ENCODE data around the gene PAFAH2.
A peak's percentile ranks its signal among the peaks of the same experiment; 100 is the strongest.
"Not testable (repeated sequence)": the region's sequence is repeated elsewhere in the genome, so short reads cannot be mapped to it uniquely, and the experiment has no call there.

PAFAH2 gene

GRCh38 chr1:25933479-25934365 is 64.1 kb downstream of the PAFAH2 start:
- DNase-seq (ENCODE audit: low read depth in 1 of 2, low spot score in 1 of 2) = no peak

GRCh38 chr1:25932811-25933400 is 65.0 kb downstream of the PAFAH2 start:
- not testable (repeated sequence) for DNase-seq (ENCODE audit: low read depth in 1 of 2, low spot score in 1 of 2)

GRCh38 chr1:25932321-25932720 is 65.5 kb downstream of the PAFAH2 start:
- DNase-seq (ENCODE audit: low read depth in 1 of 2, low spot score in 1 of 2) = no peak

- DNase-seq (ENCODE audit: low read depth in 1 of 2, low spot score in 1 of 2) = no peak
These were observed 68.8 kb downstream of the PAFAH2 start for GRCh38 chr1:25929016-25929415.

GRCh38 chr1:25927521-25928265 is 70.2 kb downstream of the PAFAH2 start:
- no peak for DNase-seq (ENCODE audit: low read depth in 1 of 2, low spot score in 1 of 2)

GRCh38 chr1:25926731-25927496 is 70.9 kb downstream of the PAFAH2 start:
- no peak for DNase-seq (ENCODE audit: low read depth in 1 of 2, low spot score in 1 of 2)

GRCh38 chr1:25924454-25924853 is 73.4 kb downstream of the PAFAH2 start:
- DNase-seq (ENCODE audit: low read depth in 1 of 2, low spot score in 1 of 2) = no peak

GRCh38 chr1:25922971-25923552 is 74.8 kb downstream of the PAFAH2 start:
- DNase-seq (ENCODE audit: low read depth in 1 of 2, low spot score in 1 of 2) = no peak

GRCh38 chr1:25922056-25922970 is 75.5 kb downstream of the PAFAH2 start:
- DNase-seq (ENCODE audit: low read depth in 1 of 2, low spot score in 1 of 2) = peak; percentile 20 to 26

GRCh38 chr1:25918615-25919014 is 79.2 kb downstream of the PAFAH2 start:
- no peak for DNase-seq (ENCODE audit: low read depth in 1 of 2, low spot score in 1 of 2)

- DNase-seq (ENCODE audit: low read depth in 1 of 2, low spot score in 1 of 2) = no peak
These were observed 79.9 kb downstream of the PAFAH2 start for GRCh38 chr1:25917996-25918395.

- no peak for DNase-seq (ENCODE audit: low read depth in 1 of 2, low spot score in 1 of 2)
These were observed 81.4 kb downstream of the PAFAH2 start for GRCh38 chr1:25916460-25916859.

GRCh38 chr1:25914074-25914995 is 83.5 kb downstream of the PAFAH2 start:
- no peak for DNase-seq (ENCODE audit: low read depth in 1 of 2, low spot score in 1 of 2)

- DNase-seq (ENCODE audit: low read depth in 1 of 2, low spot score in 1 of 2) = no peak
These were observed 84.7 kb downstream of the PAFAH2 start for GRCh38 chr1:25913206-25913605.

- DNase-seq (ENCODE audit: low read depth in 1 of 2, low spot score in 1 of 2) = no peak
These were observed 85.6 kb downstream of the PAFAH2 start for GRCh38 chr1:25912076-25912831.

GRCh38 chr1:25911162-25911561 is 86.7 kb downstream of the PAFAH2 start:
- no peak for DNase-seq (ENCODE audit: low read depth in 1 of 2, low spot score in 1 of 2)
